Endodermal cell (in vitro differentiated cells): ENCODE results near the gene STUM. TPM values are rescaled to one million over a fixed set of nuclear protein-coding genes. Genes with fewer than 3 reads are reported as not detected.

Experiments used
- DNase-seq: peaks from one replicate; pipeline ENCODE4 v3.0.0-alpha.2; 2017
- H3K27ac ChIP-seq: 2 replicates; pipeline ENCODE4 v1.5.1; 2013; ENCODE audit warnings: mild to moderate bottlenecking, low read depth, low read length, moderate library complexity
- H3K27me3 ChIP-seq: 2 replicates; pipeline ENCODE4 v1.6.1; 2013; ENCODE audit warnings: mild to moderate bottlenecking, low read length, moderate library complexity; ENCODE audit not compliant: insufficient read depth, control insufficient read depth, poor library complexity, severe bottlenecking
- H3K36me3 ChIP-seq: 2 replicates; pipeline ENCODE4 v1.7.0; 2013; ENCODE audit warnings: mild to moderate bottlenecking, low read length, moderate library complexity; ENCODE audit not compliant: control insufficient read depth, insufficient read depth
- H3K4me1 ChIP-seq: one replicate; pipeline ENCODE4 v1.7.0; 2013; ENCODE audit warnings: low read length; ENCODE audit not compliant: control insufficient read depth, insufficient read depth
- H3K4me3 ChIP-seq: 2 replicates; pipeline ENCODE4 v1.5.1; 2013; ENCODE audit warnings: mild to moderate bottlenecking, low read length, moderate library complexity
- H3K9ac ChIP-seq: 2 replicates; pipeline ENCODE4 v1.6.1; 2013; ENCODE audit warnings: mild to moderate bottlenecking, low read length, moderate library complexity; ENCODE audit not compliant: poor library complexity, severe bottlenecking; ENCODE audit errors: extremely low read depth
- H3K9me3 ChIP-seq: 2 replicates; pipeline ENCODE4 v1.6.1; 2013; ENCODE audit warnings: mild to moderate bottlenecking, low read length, moderate library complexity; ENCODE audit not compliant: control insufficient read depth
- H3K27ac Mint-ChIP-seq: 2 replicates; pipeline ENCODE4 v1.8.0; 2020; ENCODE audit warnings: mixed read lengths
- H3K27me3 Mint-ChIP-seq: 2 replicates; pipeline ENCODE4 v1.8.0; 2021; ENCODE audit warnings: mild to moderate bottlenecking, mixed read lengths; ENCODE audit not compliant: insufficient read depth
- H3K36me3 Mint-ChIP-seq: 2 replicates; pipeline ENCODE4 v1.8.0; 2020; ENCODE audit warnings: low read depth, mixed read lengths
- H3K4me1 Mint-ChIP-seq: 2 replicates; pipeline ENCODE4 v1.8.0; 2020; ENCODE audit warnings: mixed read lengths
- H3K4me3 Mint-ChIP-seq: 2 replicates; pipeline ENCODE4 v1.8.0; 2020; ENCODE audit warnings: mild to moderate bottlenecking, moderate library complexity, mixed read lengths
- H3K9me3 Mint-ChIP-seq: 2 replicates; pipeline ENCODE4 v1.8.0; 2020; ENCODE audit warnings: mild to moderate bottlenecking, mixed read lengths
- WGBS, 2 experiments: methylation state at CpG; one replicate each; pipeline versions ENCODE4 v1.1.5 to v1.1.7; 2013; ENCODE audit warnings: missing lambda C conversion rate in 2 of 2, mixed read lengths in 1 of 2; ENCODE audit not compliant: insufficient coverage in 1 of 2, insufficient read length in 1 of 2; 5-methylcytosine and 5-hydroxymethylcytosine counted together
- total RNA-seq, 2 donors: library from RNA; stranded (reverse); fragmentation: NEBNext Ultra II Directional in 1 of 2; extraction: Animal tissue kit (Norgen Biotek cat#: 25700) in 1 of 2; gene quantifications; 2 replicates in 1 of 2; 3 replicates in 1 of 2; pipeline ENCODE4 v1.2.1, GENCODE V29; 2021
- TF ChIP-seq, protein P1 (sequence below): fragments of 200-600 bp; sonication (generic); conservative IDR thresholded peaks from 2 replicates; pipeline ENCODE4 v1.5.0; 2021; ENCODE audit warnings: antibody characterized with exemption, mild to moderate bottlenecking

STUM gene
- total RNA-seq, 2 donors from 2014 or later = 0.04 to 0.20 TPM

DNA sequence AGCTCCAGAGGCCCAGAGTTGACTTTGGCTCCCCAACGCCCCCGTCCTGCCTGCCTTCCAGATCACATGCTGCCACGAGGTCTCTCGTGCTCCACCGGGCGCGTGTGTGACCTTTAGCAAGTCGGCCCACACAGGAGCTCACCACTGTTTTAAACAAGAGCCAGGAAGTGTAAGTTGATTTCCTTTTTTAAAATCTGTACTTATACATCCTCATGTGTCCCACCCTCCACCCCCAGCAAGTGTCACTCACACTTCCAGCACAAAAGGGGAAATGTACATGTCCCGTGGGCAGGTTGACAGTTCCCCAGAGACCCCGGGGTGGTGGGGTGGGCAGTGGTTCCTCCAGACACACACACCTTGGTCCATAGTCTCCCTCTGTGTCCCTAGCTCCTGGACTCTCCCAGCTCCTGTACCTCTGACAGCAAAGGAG is 84.4 kb downstream of the STUM start:
- Mint-ChIP-seq H3K4me3 (no peak overlapping the region), H3K4me1 (no peaks in the 10 kb centered on the region)
- peak; percentile 19 for DNase-seq

DNA sequence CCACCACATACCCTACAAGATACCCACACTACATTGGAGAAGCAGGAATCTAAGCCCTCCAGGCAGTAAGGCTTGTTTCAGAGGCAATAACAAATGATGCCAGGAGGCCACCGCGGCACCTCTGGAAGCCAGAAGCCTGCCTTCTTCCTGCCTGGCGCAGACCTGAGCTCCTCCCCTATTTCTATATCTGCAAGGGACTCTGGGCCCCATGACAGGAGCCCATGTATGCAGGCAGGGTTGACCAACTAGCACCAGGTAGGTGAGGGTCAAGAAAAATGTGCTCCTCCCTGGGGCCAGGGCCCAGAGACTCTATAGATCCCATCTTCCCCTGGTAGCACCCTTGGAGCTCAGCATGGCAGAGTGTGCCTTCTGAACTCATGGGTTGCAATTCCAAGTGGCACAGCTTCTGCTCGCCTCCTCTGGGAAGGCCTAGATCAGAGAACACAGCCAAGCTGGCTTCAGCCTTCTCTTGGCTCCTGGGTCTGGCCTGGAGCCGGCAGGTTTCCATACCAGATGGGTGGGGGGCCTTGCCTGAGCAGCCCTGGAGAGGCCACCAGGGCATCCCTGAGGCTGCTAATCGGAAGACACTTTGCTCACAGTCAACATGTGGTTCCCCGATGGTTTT is 85.1 kb downstream of the STUM start:
- Histone ChIP-seq H3K9ac (no peak overlapping the region), H3K27ac (no peak overlapping the region), H3K27me3 (no peaks in the 10 kb centered on the region), H3K9me3 (no peaks in the 10 kb centered on the region), H3K36me3 (peaks cover 19% of the 10 kb centered on the region), H3K4me1 (no peaks in the 10 kb centered on the region), H3K4me3 (no peak overlapping the region)
- H3K36me3 Mint-ChIP-seq = peaks cover 32% of the 10 kb centered on the region
- no peak for DNase-seq
- no peaks in the 10 kb centered on the region for H3K4me1 Mint-ChIP-seq
- H3K27ac Mint-ChIP-seq = no peak overlapping the region
- no peaks in the 10 kb centered on the region for H3K9me3 Mint-ChIP-seq
- H3K4me3 Mint-ChIP-seq = no peak overlapping the region
- 77 to 79% methylated on average over 7 of the region's 7 CpGs for WGBS, 2 experiments
- TF ChIP-seq, protein P1, sequence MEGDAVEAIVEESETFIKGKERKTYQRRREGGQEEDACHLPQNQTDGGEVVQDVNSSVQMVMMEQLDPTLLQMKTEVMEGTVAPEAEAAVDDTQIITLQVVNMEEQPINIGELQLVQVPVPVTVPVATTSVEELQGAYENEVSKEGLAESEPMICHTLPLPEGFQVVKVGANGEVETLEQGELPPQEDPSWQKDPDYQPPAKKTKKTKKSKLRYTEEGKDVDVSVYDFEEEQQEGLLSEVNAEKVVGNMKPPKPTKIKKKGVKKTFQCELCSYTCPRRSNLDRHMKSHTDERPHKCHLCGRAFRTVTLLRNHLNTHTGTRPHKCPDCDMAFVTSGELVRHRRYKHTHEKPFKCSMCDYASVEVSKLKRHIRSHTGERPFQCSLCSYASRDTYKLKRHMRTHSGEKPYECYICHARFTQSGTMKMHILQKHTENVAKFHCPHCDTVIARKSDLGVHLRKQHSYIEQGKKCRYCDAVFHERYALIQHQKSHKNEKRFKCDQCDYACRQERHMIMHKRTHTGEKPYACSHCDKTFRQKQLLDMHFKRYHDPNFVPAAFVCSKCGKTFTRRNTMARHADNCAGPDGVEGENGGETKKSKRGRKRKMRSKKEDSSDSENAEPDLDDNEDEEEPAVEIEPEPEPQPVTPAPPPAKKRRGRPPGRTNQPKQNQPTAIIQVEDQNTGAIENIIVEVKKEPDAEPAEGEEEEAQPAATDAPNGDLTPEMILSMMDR = no peak
- H3K27me3 Mint-ChIP-seq = no peaks in the 10 kb centered on the region

More for the DNA sequence above, 84.4 kb downstream of the STUM start:
- no peak overlapping the region for H3K27ac Mint-ChIP-seq
- no peak overlapping the region for H3K4me3 ChIP-seq
- peaks cover 28% of the 10 kb centered on the region for H3K36me3 Mint-ChIP-seq
- no peaks in the 10 kb centered on the region for H3K9me3 Mint-ChIP-seq
- TF ChIP-seq, protein P1 = no peak
- WGBS, 2 experiments = 94 to 95% methylated on average over 8 to 10 of the region's 10 CpGs
- H3K27me3 Mint-ChIP-seq = peaks cover 3% of the 10 kb centered on the region
- no peaks in the 10 kb centered on the region for H3K27me3 ChIP-seq
- H3K27ac ChIP-seq = no peak overlapping the region
- no peaks in the 10 kb centered on the region for H3K9me3 ChIP-seq
- peaks cover 19% of the 10 kb centered on the region for H3K36me3 ChIP-seq
- no peaks in the 10 kb centered on the region for H3K4me1 ChIP-seq
- H3K9ac ChIP-seq = no peak overlapping the region

DNA sequence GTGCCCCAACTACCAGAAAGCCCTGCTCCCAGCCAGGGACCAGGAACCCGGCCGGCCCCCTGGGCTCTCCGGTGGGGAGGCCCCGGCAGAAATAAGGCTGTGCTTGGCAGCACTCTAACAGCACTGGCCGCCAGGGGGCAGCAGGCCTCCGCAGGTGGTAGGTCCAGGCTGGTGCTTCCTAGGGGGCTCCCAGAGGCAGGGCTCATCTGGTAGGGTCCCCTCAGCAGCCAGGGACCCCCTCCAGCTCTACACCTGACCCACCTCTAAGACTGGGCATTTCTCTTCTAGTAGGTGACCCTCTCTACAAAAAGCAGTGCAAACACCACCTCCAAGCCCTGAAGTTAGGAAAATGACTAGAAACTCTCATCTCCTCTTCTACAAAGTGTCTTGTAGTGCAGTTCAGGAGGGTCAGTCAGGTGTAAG is 85.6 kb downstream of the STUM start:
- H3K4me1 Mint-ChIP-seq = no peaks in the 10 kb centered on the region

More for the DNA sequence above, 85.6 kb downstream of the STUM start:
- H3K9ac ChIP-seq = no peak overlapping the region
- no peaks in the 10 kb centered on the region for H3K9me3 ChIP-seq
- Mint-ChIP-seq H3K36me3 (peaks cover 36% of the 10 kb centered on the region), H3K27me3 (no peaks in the 10 kb centered on the region), H3K27ac (no peak overlapping the region), H3K4me3 (no peak overlapping the region), H3K9me3 (no peaks in the 10 kb centered on the region)
- 35 to 36% methylated on average over 5 to 6 of the region's 6 CpGs for WGBS, 2 experiments
- H3K4me1 ChIP-seq = no peaks in the 10 kb centered on the region
- peaks cover 19% of the 10 kb centered on the region for H3K36me3 ChIP-seq
- TF ChIP-seq, protein P1 = peak; percentile 99
- DNase-seq = peak; percentile 93
- H3K27ac ChIP-seq = no peak overlapping the region
- H3K27me3 ChIP-seq = no peaks in the 10 kb centered on the region
- H3K4me3 ChIP-seq = no peak overlapping the region
